GM21360 (cell line): ENCODE measurements around the gene MUC5B.
"Not testable (repeated sequence)": the region's sequence is repeated elsewhere in the genome, so short reads cannot be mapped to it uniquely, and the experiment has no call there.

Source experiments
- ATAC-seq: cut with Tn5 transposase; IDR thresholded peaks from one replicate; pipeline ENCODE4 v1.9.1; 2021; ENCODE audit warnings: mild to moderate bottlenecking, moderate library complexity; ENCODE audit not compliant: unreplicated experiment

The MUC5B gene

GRCh38 chr11:1244557-1244956, 21.7 kb downstream of the MUC5B start:
- ATAC-seq: not testable (repeated sequence)

DNA sequence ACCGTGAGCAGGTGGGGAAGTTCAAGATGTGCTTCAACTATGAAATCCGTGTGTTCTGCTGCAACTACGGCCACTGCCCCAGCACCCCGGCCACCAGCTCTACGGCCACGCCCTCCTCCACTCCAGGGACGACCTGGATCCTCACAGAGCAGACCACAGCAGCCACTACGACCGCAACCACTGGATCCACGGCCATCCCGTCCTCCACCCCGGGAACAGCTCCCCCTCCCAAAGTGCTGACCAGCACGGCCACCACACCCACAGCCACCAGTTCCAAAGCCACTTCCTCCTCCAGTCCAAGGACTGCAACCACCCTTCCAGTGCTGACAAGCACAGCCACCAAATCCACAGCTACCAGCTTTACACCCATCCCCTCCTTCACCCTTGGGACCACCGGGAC, 22.9 kb downstream of the MUC5B start:
- not testable (repeated sequence) for ATAC-seq

DNA sequence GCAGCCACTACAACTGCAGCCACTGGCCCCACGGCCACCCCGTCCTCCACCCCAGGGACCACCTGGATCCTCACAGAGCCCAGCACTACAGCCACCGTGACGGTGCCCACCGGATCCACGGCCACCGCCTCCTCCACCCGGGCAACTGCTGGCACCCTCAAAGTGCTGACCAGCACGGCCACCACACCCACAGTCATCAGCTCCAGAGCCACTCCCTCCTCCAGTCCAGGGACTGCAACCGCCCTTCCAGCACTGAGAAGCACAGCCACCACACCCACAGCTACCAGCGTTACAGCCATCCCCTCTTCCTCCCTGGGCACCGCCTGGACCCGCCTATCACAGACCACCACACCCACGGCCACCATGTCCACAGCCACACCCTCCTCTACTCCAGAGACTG, 23.4 kb downstream of the MUC5B start:
- not testable (repeated sequence) for ATAC-seq

DNA sequence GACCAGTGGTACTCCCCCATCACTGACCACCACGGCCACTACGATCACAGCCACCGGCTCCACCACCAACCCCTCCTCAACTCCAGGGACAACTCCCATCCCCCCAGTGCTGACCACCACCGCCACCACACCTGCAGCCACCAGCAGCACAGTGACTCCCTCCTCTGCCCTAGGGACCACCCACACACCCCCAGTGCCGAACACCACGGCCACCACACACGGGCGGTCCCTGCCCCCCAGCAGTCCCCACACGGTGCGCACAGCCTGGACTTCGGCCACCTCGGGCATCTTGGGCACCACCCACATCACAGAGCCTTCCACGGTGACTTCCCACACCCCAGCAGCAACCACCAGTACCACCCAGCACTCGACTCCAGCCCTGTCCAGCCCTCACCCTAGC, 24.2 kb downstream of the MUC5B start:
- not testable (repeated sequence) for ATAC-seq

DNA sequence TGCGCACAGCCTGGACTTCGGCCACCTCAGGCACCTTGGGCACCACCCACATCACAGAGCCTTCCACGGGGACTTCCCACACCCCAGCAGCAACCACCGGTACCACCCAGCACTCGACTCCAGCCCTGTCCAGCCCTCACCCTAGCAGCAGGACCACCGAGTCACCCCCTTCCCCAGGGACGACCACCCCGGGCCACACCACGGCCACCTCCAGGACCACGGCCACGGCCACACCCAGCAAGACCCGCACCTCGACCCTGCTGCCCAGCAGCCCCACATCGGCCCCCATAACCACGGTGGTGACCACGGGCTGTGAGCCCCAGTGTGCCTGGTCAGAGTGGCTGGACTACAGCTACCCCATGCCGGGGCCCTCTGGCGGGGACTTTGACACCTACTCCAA, 26.1 kb downstream of the MUC5B start:
- ATAC-seq: not testable (repeated sequence)

- ATAC-seq: not testable (repeated sequence)
These were observed 27.5 kb downstream of the MUC5B start for GRCh38 chr11:1250411-1250810.

DNA sequence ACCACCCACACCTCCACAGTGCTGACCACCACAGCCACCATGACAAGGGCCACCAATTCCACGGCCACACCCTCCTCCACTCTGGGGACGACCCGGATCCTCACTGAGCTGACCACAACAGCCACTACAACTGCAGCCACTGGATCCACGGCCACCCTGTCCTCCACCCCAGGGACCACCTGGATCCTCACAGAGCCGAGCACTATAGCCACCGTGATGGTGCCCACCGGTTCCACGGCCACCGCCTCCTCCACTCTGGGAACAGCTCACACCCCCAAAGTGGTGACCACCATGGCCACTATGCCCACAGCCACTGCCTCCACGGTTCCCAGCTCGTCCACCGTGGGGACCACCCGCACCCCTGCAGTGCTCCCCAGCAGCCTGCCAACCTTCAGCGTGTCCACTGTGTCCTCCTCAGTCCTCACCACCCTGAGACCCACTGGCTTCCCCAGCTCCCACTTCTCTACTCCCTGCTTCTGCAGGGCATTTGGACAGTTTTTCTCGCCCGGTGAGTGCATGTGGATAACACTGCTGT, 28.4 kb downstream of the MUC5B start:
- no peak for ATAC-seq

- no peak for ATAC-seq
These were observed 29.7 kb downstream of the MUC5B start for GRCh38 chr11:1252371-1253102.

- no peak for ATAC-seq
These were observed 30.2 kb downstream of the MUC5B start for GRCh38 chr11:1253103-1253485.

- no peak for ATAC-seq
These were observed 31.3 kb downstream of the MUC5B start for GRCh38 chr11:1254086-1254648.

DNA sequence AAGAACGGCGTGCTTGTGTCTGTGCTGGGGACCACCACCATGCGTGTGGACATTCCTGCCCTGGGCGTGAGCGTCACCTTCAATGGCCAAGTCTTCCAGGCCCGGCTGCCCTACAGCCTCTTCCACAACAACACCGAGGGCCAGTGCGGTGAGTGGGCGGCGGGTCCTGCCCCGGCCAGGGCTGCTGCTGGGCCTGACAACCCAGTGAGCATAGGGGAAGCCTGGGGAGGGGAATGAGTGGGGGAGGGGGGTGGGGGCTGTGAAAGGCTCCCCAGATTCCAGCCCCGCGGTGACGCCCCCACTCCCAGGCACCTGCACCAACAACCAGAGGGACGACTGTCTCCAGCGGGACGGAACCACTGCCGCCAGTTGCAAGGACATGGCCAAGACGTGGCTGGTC, 31.9 kb downstream of the MUC5B start:
- no peak for ATAC-seq

DNA sequence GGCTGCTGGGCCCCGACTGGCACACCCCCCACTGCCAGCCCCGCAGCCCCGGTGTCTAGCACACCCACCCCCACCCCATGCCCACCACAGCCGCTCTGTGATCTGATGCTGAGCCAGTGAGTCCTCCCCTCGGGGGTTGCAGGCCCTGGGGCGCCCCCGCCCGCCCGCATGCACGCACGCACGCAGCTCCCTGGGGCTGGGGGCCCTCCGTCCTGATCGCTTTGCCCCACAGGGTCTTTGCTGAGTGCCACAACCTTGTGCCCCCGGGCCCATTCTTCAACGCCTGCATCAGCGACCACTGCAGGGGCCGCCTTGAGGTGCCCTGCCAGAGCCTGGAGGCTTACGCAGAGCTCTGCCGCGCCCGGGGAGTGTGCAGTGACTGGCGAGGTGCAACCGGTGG, 32.3 kb downstream of the MUC5B start:
- ATAC-seq: no peak

GRCh38 chr11:1256257-1257045, 33.6 kb downstream of the MUC5B start:
- no peak for ATAC-seq

DNA sequence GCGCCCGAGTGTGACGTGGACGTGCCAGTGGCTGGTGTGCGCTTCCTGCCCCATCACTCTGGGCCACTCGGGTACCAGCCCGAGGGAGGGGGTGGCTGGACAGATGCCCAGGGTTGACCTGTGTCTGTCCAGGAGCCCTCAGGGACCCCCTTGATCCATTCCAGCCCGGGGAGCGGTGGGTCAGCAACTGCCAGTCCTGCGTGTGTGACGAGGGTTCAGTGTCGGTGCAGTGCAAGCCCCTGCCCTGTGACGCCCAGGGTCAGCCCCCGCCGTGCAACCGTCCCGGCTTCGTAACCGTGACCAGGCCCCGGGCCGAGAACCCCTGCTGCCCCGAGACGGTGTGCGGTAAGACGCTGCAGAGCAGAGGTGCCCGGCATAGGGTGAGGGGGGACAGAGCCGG, 34.5 kb downstream of the MUC5B start:
- no peak for ATAC-seq

DNA sequence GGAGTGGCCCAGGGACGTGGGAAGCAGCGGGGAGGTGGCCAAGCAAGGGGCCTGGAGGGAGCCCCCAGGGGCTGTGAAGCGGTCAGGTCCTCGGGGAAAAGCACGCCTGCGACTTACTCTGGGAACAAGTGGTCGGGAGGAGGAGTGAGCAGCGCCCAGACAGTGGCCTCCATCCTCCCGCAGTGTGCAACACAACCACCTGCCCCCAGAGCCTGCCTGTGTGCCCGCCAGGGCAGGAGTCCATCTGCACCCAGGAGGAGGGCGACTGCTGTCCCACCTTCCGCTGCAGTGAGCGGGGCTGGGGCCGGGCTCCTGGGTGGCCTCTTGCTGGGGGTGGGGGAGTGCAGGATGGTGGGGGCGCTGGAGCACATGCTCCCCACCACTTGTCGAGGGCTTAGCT, 35.0 kb downstream of the MUC5B start:
- no peak for ATAC-seq

- ATAC-seq: no peak
These were observed 35.7 kb downstream of the MUC5B start for GRCh38 chr11:1258401-1259075.

DNA sequence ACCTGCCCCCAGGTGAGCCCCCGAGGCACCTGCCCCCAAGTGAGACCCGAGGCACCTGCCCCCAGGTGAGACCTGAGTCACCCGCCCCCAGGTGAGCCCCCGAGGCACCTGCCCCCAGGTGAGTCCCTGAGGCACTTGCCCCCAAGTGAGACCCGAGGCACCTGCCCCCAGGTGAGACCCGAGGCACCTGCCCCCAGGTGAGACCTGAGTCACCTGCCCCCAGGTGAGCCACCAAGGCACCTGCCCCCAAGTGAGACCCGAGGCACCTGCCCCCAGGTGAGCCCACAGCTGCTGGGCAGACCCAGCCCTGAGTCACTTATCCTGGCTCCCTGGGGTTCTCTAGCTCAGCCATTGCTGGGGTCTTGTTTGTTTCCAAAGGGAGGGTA, 36.2 kb downstream of the MUC5B start:
- no peak for ATAC-seq

DNA sequence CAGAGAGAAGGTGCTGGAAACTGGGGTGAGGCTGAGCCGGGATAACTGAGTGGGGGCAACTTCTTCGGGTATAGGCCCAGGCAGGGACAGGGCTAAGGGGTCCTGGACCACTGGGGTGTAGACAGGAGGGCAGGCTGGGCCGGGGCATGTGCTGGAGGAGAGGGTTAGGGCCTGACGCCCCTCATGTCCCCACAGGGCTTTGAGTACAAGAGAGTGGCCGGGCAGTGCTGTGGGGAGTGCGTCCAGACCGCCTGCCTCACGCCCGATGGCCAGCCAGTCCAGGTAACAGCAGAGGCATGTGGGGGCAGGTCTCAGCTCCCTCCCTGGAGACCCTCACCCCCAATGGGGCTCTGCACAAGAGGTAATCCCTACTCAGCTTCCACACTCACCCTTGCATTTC, 36.7 kb downstream of the MUC5B start:
- ATAC-seq: no peak

DNA sequence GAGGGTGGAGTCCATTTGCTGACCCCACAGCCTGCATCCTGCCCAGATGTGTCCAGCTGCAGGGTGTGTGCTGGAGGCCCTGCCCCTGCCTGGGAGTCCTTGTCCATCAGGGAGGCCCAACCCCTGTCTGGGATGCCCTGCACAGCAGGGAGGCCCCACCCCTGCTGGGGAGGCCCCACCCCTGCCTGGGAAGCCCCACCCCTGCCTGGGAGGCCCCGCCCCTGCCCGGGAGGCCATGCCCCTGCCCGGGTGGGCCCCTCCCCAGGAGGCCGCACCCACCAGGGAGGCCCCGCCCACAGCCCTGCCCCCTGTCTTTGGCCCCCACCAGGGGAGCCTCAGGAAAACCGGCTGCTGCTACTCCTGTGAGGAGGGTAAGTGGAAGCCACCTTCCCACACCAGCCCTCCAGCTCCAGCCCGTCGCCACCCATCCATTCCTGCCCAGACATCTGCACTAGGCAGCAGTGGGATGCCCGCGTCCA, 37.2 kb downstream of the MUC5B start:
- ATAC-seq: no peak

GRCh38 chr11:1260620-1261019, 37.8 kb downstream of the MUC5B start:
- no peak for ATAC-seq
